OCI-LY7 (cell line): Measurements from ENCODE around the gene MEIS2.

Experiments used
- CTCF ChIP-seq: fragments of 200-600 bp; sonication (generic); conservative IDR thresholded peaks from 2 replicates; pipeline ENCODE4 v1.5.1; 2014; ENCODE audit warnings: mild to moderate bottlenecking, antibody characterized with exemption, low read length, moderate library complexity, mixed read lengths
- EZH2phosphoT487 ChIP-seq: fragments of 200-600 bp; sonication (generic); IDR thresholded peaks from 2 replicates; pipeline ENCODE4 v1.6.1; 2018; ENCODE audit warnings: low read depth, borderline replicate concordance, mild to moderate bottlenecking, mixed run types, antibody characterized with exemption, low read length, moderate library complexity, mixed read lengths

GRCh38 chr15:37125143-37125542, 24.8 kb upstream of the MEIS2 start:
- TF ChIP-seq CTCF, result no peak
- TF ChIP-seq EZH2phosphoT487, result no peak
